ENCODE measurements around the gene TRIM14. TPM values are rescaled to one million over a fixed set of nuclear protein-coding genes. Genes with fewer than 3 reads are reported as not detected.
A peak's percentile ranks its signal among the peaks of the same experiment; 100 is the strongest.

Gene TRIM14
- total and polyA plus RNA-seq, 2 of the 13 experiments (the other 11 are each of a cell fraction or from before 2014, with no cell fraction given) = 9.2 to 13.0 TPM

- TF ChIP-seq SIX4 (CRISPR knock-in tag; IDR thresholded peaks at IDR 0.05) (no peak), RBM39 (IDR thresholded peaks at IDR 0.05; ENCODE audit: low read depth, low read length, poor library complexity, severe bottlenecking) (no peak), MIER2 (CRISPR knock-in tag; IDR thresholded peaks at IDR 0.05) (no peak), THRA (CRISPR knock-in tag; IDR thresholded peaks at IDR 0.05; ENCODE audit: borderline replicate concordance) (no peak), ATF4 (CRISPR knock-in tag; IDR thresholded peaks at IDR 0.05) (no peak), SPEN (CRISPR knock-in tag; IDR thresholded peaks at IDR 0.05; ENCODE audit: low read depth) (0 out of 2 replicates have a peak, but pooled peaks have one; percentile 9), ZNF850 (CRISPR knock-in tag; conservative IDR thresholded peaks at IDR 0.05) (no peak), NR2F6 (IDR thresholded peaks at IDR 0.05) (0 out of 2 replicates have a peak, but pooled peaks have one; percentile 6), NR2F6 (CRISPR knock-in tag; IDR thresholded peaks at IDR 0.05) (no peak), ZNF512B (CRISPR knock-in tag; IDR thresholded peaks at IDR 0.05; ENCODE audit: borderline replicate concordance) (0 out of 2 replicates have a peak, but pooled peaks have one; percentile 4), NFRKB (IDR thresholded peaks at IDR 0.05) (no peak), HOXA7 (CRISPR knock-in tag; IDR thresholded peaks at IDR 0.05) (no peak), REL (CRISPR knock-in tag; conservative IDR thresholded peaks at IDR 0.05) (no peak), ZNF460 (CRISPR knock-in tag; IDR thresholded peaks at IDR 0.05; ENCODE audit: borderline replicate concordance) (no peak), SP4 (CRISPR knock-in tag; IDR thresholded peaks at IDR 0.05) (no peak), ZFP37 (CRISPR knock-in tag; IDR thresholded peaks at IDR 0.05; ENCODE audit: borderline replicate concordance) (no peak), ZNF501 (CRISPR knock-in tag; IDR thresholded peaks at IDR 0.05) (0 out of 2 replicates have a peak, but pooled peaks have one; percentile 4), SRSF4 (IDR thresholded peaks at IDR 0.05; ENCODE audit: low read depth, low read length, poor library complexity, severe bottlenecking) (no peak), E2F1 (CRISPR knock-in tag; IDR thresholded peaks at IDR 0.05) (0 out of 2 replicates have a peak, but pooled peaks have one; percentile 25), IRF9 (CRISPR knock-in tag; IDR thresholded peaks at IDR 0.05; ENCODE audit: borderline replicate concordance) (0 out of 2 replicates have a peak, but pooled peaks have one; percentile 12), ZNF253 (CRISPR knock-in tag; IDR thresholded peaks at IDR 0.05; ENCODE audit: borderline replicate concordance) (no peak), MZF1 (CRISPR knock-in tag; IDR thresholded peaks at IDR 0.05; ENCODE audit: borderline replicate concordance) (no peak), MAF1 (CRISPR knock-in tag; IDR thresholded peaks at IDR 0.05; ENCODE audit: borderline replicate concordance) (0 out of 2 replicates have a peak, but pooled peaks have one; percentile 19)
Observed at GRCh38 chr9:98057138-98057799, 61.8 kb downstream of the TRIM14 start (continued).

All from HepG2 (cell line).